ENCODE data around the gene DGKA. TPM values are rescaled to one million over a fixed set of nuclear protein-coding genes. Genes with fewer than 3 reads are reported as not detected.

The DGKA gene
- total RNA-seq, 1 donor: 45.8 TPM

DNA sequence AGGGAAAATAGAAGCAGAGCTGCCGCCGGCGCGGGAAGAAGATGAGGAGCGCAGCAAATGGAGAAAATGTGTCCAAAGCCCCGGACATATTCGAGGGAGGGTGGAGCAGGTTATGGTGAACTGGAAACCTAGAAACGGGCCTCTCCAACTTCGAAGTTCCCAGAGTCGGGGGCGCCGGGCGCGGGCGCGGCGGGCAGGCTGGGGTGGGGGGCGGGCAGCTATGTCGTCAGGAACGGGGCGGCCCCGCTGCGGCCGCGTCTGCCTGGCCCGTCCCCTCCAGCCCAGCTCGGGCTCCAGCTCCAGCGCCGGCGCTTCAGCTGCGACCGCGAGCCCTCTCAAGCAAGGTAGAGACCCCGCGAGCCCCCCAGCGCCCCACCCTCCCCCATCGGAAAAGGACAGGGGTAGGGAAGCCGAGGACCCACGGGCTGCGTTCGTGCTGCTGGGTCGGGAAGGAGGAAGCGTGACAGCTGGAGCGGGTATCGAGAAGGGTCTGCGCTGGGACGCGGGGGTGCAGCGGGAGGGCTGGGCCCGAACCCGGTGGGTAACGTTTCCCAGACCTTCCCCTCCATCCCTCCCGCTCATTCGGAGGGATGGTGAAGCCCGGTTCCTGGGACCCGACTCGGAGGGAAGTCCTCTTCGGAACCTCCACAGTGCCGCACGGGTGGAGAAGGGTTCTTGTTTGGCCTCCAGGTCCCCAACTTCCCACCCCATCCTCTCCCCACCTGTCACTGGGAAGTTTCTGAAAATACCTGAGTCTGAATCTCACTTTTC lies 1.0 kb downstream of the DGKA start:
- peak; percentile 39 for DNase-seq (ENCODE audit: low read depth)
- H3K4me3 ChIP-seq (ENCODE audit: low read depth, low read length): peak overlapping the region; percentile 83
- TF ChIP-seq CTCF (IDR thresholded peaks at IDR 0.05; ENCODE audit: insufficient read depth, low read depth, low read length): no peak

DNA sequence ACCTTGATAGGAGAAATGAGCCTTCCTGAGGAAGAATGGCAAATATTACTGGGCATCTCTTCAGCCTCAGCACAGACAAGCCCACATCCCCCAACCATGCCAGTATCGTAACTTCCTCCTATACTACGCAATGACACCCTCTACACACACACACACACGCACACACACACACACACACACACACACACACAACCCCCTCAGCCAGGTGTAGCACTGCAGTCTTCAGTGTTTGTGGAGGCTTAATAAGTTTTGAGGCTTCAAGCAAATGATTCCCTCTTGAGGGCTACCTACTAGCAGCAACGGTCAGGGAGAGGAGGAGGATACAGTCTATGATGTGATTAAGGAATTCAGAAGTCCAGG lies 1.6 kb downstream of the DGKA start:
- TF ChIP-seq CTCF (IDR thresholded peaks at IDR 0.05; ENCODE audit: insufficient read depth, low read depth, low read length): no peak
- DNase-seq (ENCODE audit: low read depth): no peak
- peak overlapping the region; percentile 83 for H3K4me3 ChIP-seq (ENCODE audit: low read depth, low read length)

DNA sequence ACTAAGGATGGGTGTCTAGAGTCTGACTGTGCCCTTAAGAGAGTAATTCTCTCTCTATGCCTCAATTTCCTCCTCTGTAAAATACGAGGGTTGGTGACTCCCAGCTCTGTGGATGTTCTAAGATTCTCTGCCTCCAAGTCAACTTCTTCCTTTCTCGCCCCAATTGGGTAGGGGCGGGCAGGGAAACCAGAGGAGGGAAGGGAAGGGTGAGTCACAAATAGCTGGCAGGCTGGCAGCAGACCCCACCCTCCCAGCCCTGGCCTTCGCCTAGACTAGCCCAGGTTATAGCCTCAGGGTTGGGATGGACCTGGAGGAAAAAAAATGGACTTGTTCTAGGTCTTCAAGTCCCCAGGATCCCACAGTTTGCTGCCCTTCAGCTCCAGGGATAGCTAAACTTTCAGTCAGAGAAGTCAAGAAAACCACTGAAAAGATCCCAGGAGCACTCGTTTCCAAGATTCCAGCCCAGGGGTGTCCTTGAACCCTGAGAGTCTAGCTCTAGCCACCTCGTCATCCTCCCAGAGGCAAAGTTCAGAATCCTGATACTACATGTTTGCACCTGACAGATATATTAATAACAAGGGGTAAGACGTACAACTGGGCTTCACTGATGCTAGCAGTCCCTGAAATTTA lies 2.3 kb downstream of the DGKA start:
- DNase-seq (ENCODE audit: low read depth): no peak
- no peak overlapping the region for H3K4me3 ChIP-seq (ENCODE audit: low read depth, low read length)
- TF ChIP-seq CTCF (IDR thresholded peaks at IDR 0.05; ENCODE audit: insufficient read depth, low read depth, low read length): no peak

- no peak for DNase-seq (ENCODE audit: low read depth)
- no peak for TF ChIP-seq CTCF (IDR thresholded peaks at IDR 0.05; ENCODE audit: insufficient read depth, low read depth, low read length)
- H3K4me3 ChIP-seq (ENCODE audit: low read depth, low read length): no peak overlapping the region
These were observed 3.1 kb downstream of the DGKA start for GRCh38 chr12:55933799-55934742.

- H3K4me3 ChIP-seq (ENCODE audit: low read depth, low read length): no peak overlapping the region
- DNase-seq (ENCODE audit: low read depth): no peak
- TF ChIP-seq CTCF (IDR thresholded peaks at IDR 0.05; ENCODE audit: insufficient read depth, low read depth, low read length): no peak
These were observed 3.8 kb downstream of the DGKA start for GRCh38 chr12:55934773-55935172.

- no peak for TF ChIP-seq CTCF (IDR thresholded peaks at IDR 0.05; ENCODE audit: insufficient read depth, low read depth, low read length)
- DNase-seq (ENCODE audit: low read depth): no peak
- H3K4me3 ChIP-seq (ENCODE audit: low read depth, low read length): peak overlapping the region; percentile 32
These were observed 4.8 kb downstream of the DGKA start for GRCh38 chr12:55935738-55936151.

Data from fibroblast of villous mesenchyme (primary cell).